HepG2 (cell line): Measurements from ENCODE around the gene HPGD. TPM values are rescaled to one million over a fixed set of nuclear protein-coding genes. Genes with fewer than 3 reads are reported as not detected.

Experiments used
- ATAC-seq: fragments of 200-7000 bp; cut with Tn5 transposase; 3 replicates; pipeline ENCODE4 v1.9.1; 2020; ENCODE audit warnings: mild to moderate bottlenecking, moderate library complexity
- BruUV-seq: library from RNA; stranded (reverse); fragments of 400-500 nt; replicated peaks from 2 replicates; lab custom pipeline; 2021; lab: Mats Ljungman, UMichigan
- CTCF ChIA-PET: fragments of 300-600 bp; formaldehyde crosslinking; extraction: SDS; loops from one replicate; lab custom pipeline; 2021; ENCODE audit warnings: low total read pairs, inconsistent platforms, low intra/inter-chr PET ratio; lab: Yijun Ruan, JAX
- POLR2A ChIA-PET: fragments of 350-600 bp; sonication (Branson Sonifier 250); formaldehyde crosslinking; loops from one replicate; lab custom pipeline; 2020; ENCODE audit warnings: antibody characterized with exemption, inconsistent platforms; lab: Yijun Ruan, JAX
- DNase-seq: peaks from one replicate; pipeline ENCODE4 v3.0.0-alpha.2; 2015; ENCODE audit warnings: low spot score
- FAIRE-seq: peaks from 3 replicates; lab custom pipeline; 2011; peaks lifted over from hg19 to GRCh38; lab: Jason Lieb, UNC
- H2AFZ ChIP-seq: one replicate; pipeline ENCODE4 v1.6.1; 2011; ENCODE audit warnings: low read length, inconsistent platforms
- H3K27ac ChIP-seq: fragments of 300-600 bp; 3 replicates; pipeline ENCODE4 v1.8.0; 2011; ENCODE audit warnings: mixed run types, mild to moderate bottlenecking, mixed read lengths, low read length, inconsistent platforms; ENCODE audit not compliant: insufficient read depth; ENCODE audit errors: extremely low read length
- H3K27me3 ChIP-seq, 2 experiments: fragments of 200-600 bp in 1 of 2; 2 replicates in 1 of 2; 3 replicates in 1 of 2; pipeline versions ENCODE4 v1.6.0 to v1.8.0; 2011; ENCODE audit warnings: low read length in 2 of 2, mild to moderate bottlenecking in 2 of 2, moderate library complexity in 2 of 2, inconsistent platforms in 1 of 2; ENCODE audit not compliant: insufficient read depth in 2 of 2, control insufficient read depth in 1 of 2
- H3K36me3 ChIP-seq, 2 experiments: fragments of 200-600 bp in 1 of 2; replicated peaks in 1 of 2; 2 replicates in 1 of 2; 3 replicates in 1 of 2; pipeline versions ENCODE4 v1.5.1 to v1.8.0; 2011; ENCODE audit warnings: low read length in 2 of 2, inconsistent platforms in 1 of 2; ENCODE audit not compliant: insufficient read depth in 2 of 2, control insufficient read depth in 1 of 2
- H3K4me1 ChIP-seq: 2 replicates; pipeline ENCODE4 v1.5.1; 2012; ENCODE audit warnings: low read length, inconsistent platforms; ENCODE audit not compliant: insufficient read depth
- H3K4me2 ChIP-seq: 2 replicates; pipeline ENCODE4 v1.6.0; 2011; ENCODE audit warnings: low read depth, low read length, inconsistent platforms
- H3K4me3 ChIP-seq, 3 experiments: fragments of 200-600 bp in 1 of 3; sonication (generic), shearing (Covaris generic) in 1 of 3; replicated peaks in 1 of 3; 2 replicates each; pipeline ENCODE4 v1.5.1; 2011 to 2016; ENCODE audit warnings: low read length in 3 of 3, inconsistent platforms in 2 of 3, low read depth in 2 of 3, mild to moderate bottlenecking in 2 of 3, control low read depth in 1 of 3, mixed read lengths in 1 of 3; ENCODE audit not compliant: insufficient read depth in 1 of 3
- H3K79me2 ChIP-seq: one replicate; pipeline ENCODE4 v1.6.1; 2011; ENCODE audit warnings: low read length, inconsistent platforms; ENCODE audit not compliant: insufficient read depth
- H3K9ac ChIP-seq: 2 replicates; pipeline ENCODE4 v1.6.0; 2011; ENCODE audit warnings: mild to moderate bottlenecking, low read depth, low read length, inconsistent platforms; ENCODE audit not compliant: insufficient read depth
- H3K9me3 ChIP-seq: 2 replicates; pipeline ENCODE4 v1.5.1; 2012; ENCODE audit warnings: mild to moderate bottlenecking, low read length
- H4K20me1 ChIP-seq: 2 replicates; pipeline ENCODE4 v1.6.0; 2011; ENCODE audit warnings: inconsistent platforms, mild to moderate bottlenecking, low read length, moderate library complexity; ENCODE audit not compliant: insufficient read depth
- ATF1 ChIP-seq: IDR thresholded peaks from 2 replicates; pipeline ENCODE4 v1.6.1; 2016; ENCODE audit warnings: mild to moderate bottlenecking, control low read depth
- IRF2 ChIP-seq: IDR thresholded peaks from 2 replicates; pipeline ENCODE4 v1.6.1; 2018; ENCODE audit warnings: missing genetic modification reagents, missing compliant biosample characterization
- NBN ChIP-seq: fragments of 450-650 bp; conservative IDR thresholded peaks from 2 replicates; pipeline ENCODE4 v1.6.1; 2017
- NR2F6 ChIP-seq, 2 experiments: IDR thresholded peaks; 2 replicates each; pipeline ENCODE4 v1.6.1; 2016; ENCODE audit warnings: antibody characterized with exemption in 1 of 2, mild to moderate bottlenecking in 1 of 2
- RFX1 ChIP-seq: fragments of 450-650 bp; IDR thresholded peaks from 2 replicates; pipeline ENCODE4 v1.6.1; 2017
- ZNF10 ChIP-seq: sonication (generic); formaldehyde crosslinking; IDR thresholded peaks from 2 replicates; pipeline ENCODE4 v1.4.0; 2020; ENCODE audit warnings: mild to moderate bottlenecking, low read depth, missing genetic modification reagents, borderline replicate concordance
- ZNF598 ChIP-seq: sonication (generic); formaldehyde crosslinking; IDR thresholded peaks from 2 replicates; pipeline ENCODE4 v1.5.1; 2020; ENCODE audit warnings: mild to moderate bottlenecking, missing genetic modification reagents, borderline replicate concordance
- ZNF678 ChIP-seq: sonication (generic); formaldehyde crosslinking; IDR thresholded peaks from 2 replicates; pipeline ENCODE4 v1.4.0; 2020; ENCODE audit warnings: mild to moderate bottlenecking, missing genetic modification reagents
- ZNF782 ChIP-seq: sonication (generic); formaldehyde crosslinking; IDR thresholded peaks from 2 replicates; pipeline ENCODE4 v1.4.0; 2020; ENCODE audit warnings: missing genetic modification reagents, mild to moderate bottlenecking, borderline replicate concordance
- ZNF878 ChIP-seq: sonication (generic); formaldehyde crosslinking; IDR thresholded peaks from 2 replicates; pipeline ENCODE4 v1.8.1; 2023; ENCODE audit warnings: mild to moderate bottlenecking, missing genetic modification reagents, moderate library complexity
- WGBS: methylation state at CpG from one replicate; pipeline ENCODE4 v1.1.6; 2017; ENCODE audit warnings: low lambda C conversion rate; 5-methylcytosine and 5-hydroxymethylcytosine counted together
- in situ Hi-C: cut with HindIII; loops from 2 replicates; pipeline ENCODE4 v1.10.0; 2017; ENCODE audit warnings: low pct_unique_long_range_greater_than_20kb; ENCODE audit not compliant: extremely low pct_ligation_motif_present
- intact Hi-C: fragments of 100-400 bp; cut with micrococcal nuclease; formaldehyde crosslinking; loops from one replicate; pipeline ENCODE4 v1.10.0; 2022; ENCODE audit not compliant: unreplicated experiment
- polyA plus RNA-seq, 8 experiments: library from polyadenylated mRNA; depleted of rRNA in 3 of 8; stranded (reverse) in 7 of 8; unstranded in 1 of 8; fragments of >200 nt; fragmentation: Illumina TruSeq in 4 of 8; extraction: Trizol in 4 of 8; gene quantifications; 2 replicates each; pipeline versions ENCODE4 v1.2.1 to v1.2.3, GENCODE V29; 2011 to 2016; ENCODE audit warnings: low read depth in 4 of 8, missing spikeins in 1 of 8, mixed read lengths in 1 of 8; ENCODE audit not compliant: insufficient read depth in 1 of 8
- total RNA-seq, 5 experiments: library from RNA; depleted of rRNA; stranded (reverse); fragments of >200 nt; fragmentation: Illumina TruSeq; extraction: Trizol; gene quantifications; 2 replicates each; pipeline ENCODE4 v1.2.3, GENCODE V29; 2016; ENCODE audit warnings: low read depth in 1 of 5
- TF ChIP-seq, protein P1 (sequence below): sonication (generic); formaldehyde crosslinking; IDR thresholded peaks from 2 replicates; pipeline ENCODE4 v1.9.0; 2021; ENCODE audit warnings: missing genetic modification reagents, borderline replicate concordance
- TF ChIP-seq, protein P2 (sequence below): sonication (generic); formaldehyde crosslinking; conservative IDR thresholded peaks from 2 replicates; pipeline ENCODE4 v1.4.0; 2020; ENCODE audit warnings: missing genetic modification reagents
- TF ChIP-seq, protein P3 (sequence below): sonication (generic); formaldehyde crosslinking; IDR thresholded peaks from 2 replicates; pipeline ENCODE4 v1.4.0; 2020; ENCODE audit warnings: missing genetic modification reagents
- TF ChIP-seq, protein P4 (sequence below): sonication (generic); formaldehyde crosslinking; IDR thresholded peaks from 2 replicates; pipeline ENCODE4 v1.4.0; 2020; ENCODE audit warnings: mild to moderate bottlenecking, missing genetic modification reagents
- TF ChIP-seq, protein P5 (sequence below): sonication (generic); formaldehyde crosslinking; IDR thresholded peaks from 2 replicates; pipeline ENCODE4 v1.4.0; 2020; ENCODE audit warnings: mild to moderate bottlenecking, missing genetic modification reagents

HPGD gene
- total and polyA plus RNA-seq, 2 of the 13 experiments (the other 11 are each of a cell fraction or from before 2014, with no cell fraction given): 0.13 to 0.24 TPM

DNA sequence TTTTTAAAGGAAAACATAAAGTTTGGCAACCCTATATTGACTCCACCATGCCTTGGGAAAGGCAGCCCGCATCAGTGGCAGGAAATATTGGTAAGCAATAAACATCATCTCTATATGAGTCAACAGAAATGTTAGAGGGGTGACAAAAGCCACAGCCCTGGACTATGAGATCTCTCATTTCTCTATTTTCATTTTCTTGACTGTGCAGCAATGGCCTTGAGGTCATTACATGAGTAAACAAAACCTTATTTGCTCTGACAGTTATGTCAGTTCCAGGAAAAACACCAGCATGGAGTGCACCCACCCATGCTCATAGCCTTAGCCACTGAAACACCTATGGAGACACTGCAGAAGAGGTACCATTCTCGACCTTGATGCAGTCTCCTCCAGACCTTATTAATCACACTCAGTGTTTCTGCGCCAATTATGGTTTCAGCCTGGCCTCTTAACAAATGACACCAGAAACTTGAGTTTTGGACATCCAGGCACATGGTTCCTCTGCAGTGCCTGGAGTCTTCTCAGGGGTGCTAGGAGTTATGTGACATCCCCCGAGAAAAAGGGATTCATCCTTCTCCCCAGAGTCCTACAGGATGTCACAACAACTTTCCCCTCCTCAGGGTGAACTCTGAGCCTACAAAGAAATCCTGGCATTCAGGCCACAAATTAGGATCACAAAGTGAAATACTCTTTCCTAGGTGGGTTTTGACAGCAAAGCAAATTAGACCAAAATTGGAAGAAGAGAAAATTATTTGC is 16.0 kb upstream of the HPGD start (continued):
- peak; percentile 75; the same call in 1 of the 2 replicates for TF ChIP-seq ZNF878 (CRISPR knock-in tag)
- TF ChIP-seq ZNF678 (CRISPR knock-in tag): no peak
- TF ChIP-seq IRF2: 0 out of 2 replicates have a peak, but pooled peaks have one; percentile 19
- 0 out of 2 replicates have a peak, but pooled peaks have one; percentile 27 for TF ChIP-seq ATF1 (CRISPR knock-in tag)
- TF ChIP-seq, protein P1, sequence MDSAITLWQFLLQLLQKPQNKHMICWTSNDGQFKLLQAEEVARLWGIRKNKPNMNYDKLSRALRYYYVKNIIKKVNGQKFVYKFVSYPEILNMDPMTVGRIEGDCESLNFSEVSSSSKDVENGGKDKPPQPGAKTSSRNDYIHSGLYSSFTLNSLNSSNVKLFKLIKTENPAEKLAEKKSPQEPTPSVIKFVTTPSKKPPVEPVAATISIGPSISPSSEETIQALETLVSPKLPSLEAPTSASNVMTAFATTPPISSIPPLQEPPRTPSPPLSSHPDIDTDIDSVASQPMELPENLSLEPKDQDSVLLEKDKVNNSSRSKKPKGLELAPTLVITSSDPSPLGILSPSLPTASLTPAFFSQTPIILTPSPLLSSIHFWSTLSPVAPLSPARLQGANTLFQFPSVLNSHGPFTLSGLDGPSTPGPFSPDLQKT (CRISPR knock-in tag): no peak
- TF ChIP-seq NR2F6 (IDR thresholded peaks at IDR 0.05): peak; percentile 56
- no peak for TF ChIP-seq NR2F6 (CRISPR knock-in tag; IDR thresholded peaks at IDR 0.05)

DNA sequence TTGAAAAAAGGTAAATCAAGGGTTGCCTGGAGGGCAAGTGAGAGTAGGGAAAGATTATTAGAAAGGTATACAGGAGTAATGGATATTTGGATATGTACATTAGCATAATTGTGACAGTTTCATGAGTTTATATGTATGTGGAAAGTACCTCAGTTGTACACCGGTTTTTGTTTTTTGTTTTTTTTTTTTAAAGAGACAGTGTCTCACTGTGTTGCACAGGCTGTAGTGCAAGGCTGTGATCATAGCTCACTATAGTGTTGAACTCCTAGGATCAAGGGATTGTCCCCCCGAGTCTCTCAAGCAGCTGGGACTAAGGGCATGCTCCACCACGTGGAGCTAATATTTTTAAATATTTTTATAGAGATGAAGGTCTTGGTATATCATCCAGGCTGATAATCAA is 15.3 kb upstream of the HPGD start:
- Histone ChIP-seq H4K20me1 (no peaks in the 10 kb centered on the region), H2AFZ (no peak overlapping the region), H3K4me1 (peaks cover 27% of the 10 kb centered on the region), H3K27me3 (no peaks in the 10 kb centered on the region), H3K79me2 (no peaks in the 10 kb centered on the region), H3K36me3 (no peaks in the 10 kb centered on the region), H3K9ac (no peak overlapping the region), H3K4me3 (no peak overlapping the region), H3K9me3 (no peaks in the 10 kb centered on the region)
- in situ Hi-C loops (no loop called here), intact Hi-C loops (no loop called here)
- BruUV-seq: no TSS peak
- ATAC-seq (peak; percentile 19; the same call in 1 of the 3 replicates), FAIRE-seq (no peak), DNase-seq (no peak)
- POLR2A ChIA-PET: no interaction called here
- CTCF ChIA-PET: no interaction called here
- TF ChIP-seq ZNF782 (CRISPR knock-in tag) (no peak), NBN (no peak), ZNF10 (no peak), ZNF598 (CRISPR knock-in tag) (no peak), RFX1 (no peak)
- TF ChIP-seq, protein P2, sequence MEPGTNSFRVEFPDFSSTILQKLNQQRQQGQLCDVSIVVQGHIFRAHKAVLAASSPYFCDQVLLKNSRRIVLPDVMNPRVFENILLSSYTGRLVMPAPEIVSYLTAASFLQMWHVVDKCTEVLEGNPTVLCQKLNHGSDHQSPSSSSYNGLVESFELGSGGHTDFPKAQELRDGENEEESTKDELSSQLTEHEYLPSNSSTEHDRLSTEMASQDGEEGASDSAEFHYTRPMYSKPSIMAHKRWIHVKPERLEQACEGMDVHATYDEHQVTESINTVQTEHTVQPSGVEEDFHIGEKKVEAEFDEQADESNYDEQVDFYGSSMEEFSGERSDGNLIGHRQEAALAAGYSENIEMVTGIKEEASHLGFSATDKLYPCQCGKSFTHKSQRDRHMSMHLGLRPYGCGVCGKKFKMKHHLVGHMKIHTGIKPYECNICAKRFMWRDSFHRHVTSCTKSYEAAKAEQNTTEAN (CRISPR knock-in tag): no peak
- TF ChIP-seq, protein P3, sequence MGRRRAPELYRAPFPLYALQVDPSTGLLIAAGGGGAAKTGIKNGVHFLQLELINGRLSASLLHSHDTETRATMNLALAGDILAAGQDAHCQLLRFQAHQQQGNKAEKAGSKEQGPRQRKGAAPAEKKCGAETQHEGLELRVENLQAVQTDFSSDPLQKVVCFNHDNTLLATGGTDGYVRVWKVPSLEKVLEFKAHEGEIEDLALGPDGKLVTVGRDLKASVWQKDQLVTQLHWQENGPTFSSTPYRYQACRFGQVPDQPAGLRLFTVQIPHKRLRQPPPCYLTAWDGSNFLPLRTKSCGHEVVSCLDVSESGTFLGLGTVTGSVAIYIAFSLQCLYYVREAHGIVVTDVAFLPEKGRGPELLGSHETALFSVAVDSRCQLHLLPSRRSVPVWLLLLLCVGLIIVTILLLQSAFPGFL (CRISPR knock-in tag): no peak
- TF ChIP-seq, protein P4, sequence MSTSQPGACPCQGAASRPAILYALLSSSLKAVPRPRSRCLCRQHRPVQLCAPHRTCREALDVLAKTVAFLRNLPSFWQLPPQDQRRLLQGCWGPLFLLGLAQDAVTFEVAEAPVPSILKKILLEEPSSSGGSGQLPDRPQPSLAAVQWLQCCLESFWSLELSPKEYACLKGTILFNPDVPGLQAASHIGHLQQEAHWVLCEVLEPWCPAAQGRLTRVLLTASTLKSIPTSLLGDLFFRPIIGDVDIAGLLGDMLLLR (CRISPR knock-in tag): no peak
- TF ChIP-seq, protein P5, sequence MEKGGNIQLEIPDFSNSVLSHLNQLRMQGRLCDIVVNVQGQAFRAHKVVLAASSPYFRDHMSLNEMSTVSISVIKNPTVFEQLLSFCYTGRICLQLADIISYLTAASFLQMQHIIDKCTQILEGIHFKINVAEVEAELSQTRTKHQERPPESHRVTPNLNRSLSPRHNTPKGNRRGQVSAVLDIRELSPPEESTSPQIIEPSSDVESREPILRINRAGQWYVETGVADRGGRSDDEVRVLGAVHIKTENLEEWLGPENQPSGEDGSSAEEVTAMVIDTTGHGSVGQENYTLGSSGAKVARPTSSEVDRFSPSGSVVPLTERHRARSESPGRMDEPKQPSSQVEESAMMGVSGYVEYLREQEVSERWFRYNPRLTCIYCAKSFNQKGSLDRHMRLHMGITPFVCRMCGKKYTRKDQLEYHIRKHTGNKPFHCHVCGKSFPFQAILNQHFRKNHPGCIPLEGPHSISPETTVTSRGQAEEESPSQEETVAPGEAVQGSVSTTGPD (CRISPR knock-in tag): no peak
- TF ChIP-seq, all 625 proteins: peak for 0
- no peak overlapping the region for H3K27ac ChIP-seq
- 0% methylated on average over 3 of the region's 3 CpGs for WGBS
- H3K4me2 ChIP-seq: peak overlapping the region; percentile 22; the same call in 1 of the 2 replicates
